ENCODE data around the gene MALRD1. TPM values are rescaled to one million over a fixed set of nuclear protein-coding genes. Genes with fewer than 3 reads are reported as not detected.

Gene MALRD1
- total RNA-seq, 1 experiment from 2014 or later: 0.86 TPM

DNA sequence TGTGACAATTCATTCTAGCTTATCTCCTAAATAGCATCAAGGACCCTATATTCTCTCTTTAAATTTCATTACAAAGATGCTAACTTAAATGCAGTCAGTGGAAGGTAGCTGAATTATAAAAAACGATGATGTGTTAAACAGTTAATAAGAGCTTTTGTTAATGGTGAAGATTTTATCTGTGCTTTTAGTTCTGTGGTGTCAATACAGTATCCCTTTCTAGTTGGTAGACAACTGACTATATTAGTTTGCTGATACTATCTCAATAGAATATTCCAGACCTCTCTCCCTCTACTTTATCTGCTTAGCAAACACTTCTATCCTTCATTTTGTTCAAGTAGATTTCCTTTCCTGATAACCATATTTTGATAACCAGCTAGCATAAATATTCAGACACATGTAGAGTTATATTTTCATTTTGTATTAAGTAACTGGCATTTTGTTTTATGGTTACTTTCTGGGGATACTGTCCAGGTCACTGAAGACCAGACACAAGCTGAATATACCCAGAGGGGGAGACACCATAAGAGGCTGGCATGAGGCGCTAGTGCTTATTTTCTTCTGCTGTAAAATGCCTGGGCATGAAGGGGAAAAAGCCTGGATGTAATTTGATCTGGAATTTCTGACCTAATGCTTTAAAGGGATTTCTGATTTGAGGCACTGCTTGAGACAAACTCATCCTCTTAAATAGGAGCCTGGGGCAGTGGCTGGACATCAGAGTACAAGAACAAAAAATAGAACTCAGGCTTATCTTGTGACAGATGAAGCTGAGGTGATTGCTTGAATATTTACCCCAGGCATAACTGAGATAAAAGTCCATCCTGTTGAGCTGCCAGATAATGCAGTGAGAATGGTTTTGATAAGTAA lies 197.5 kb downstream of the MALRD1 start:
- ChIA-PET POLR2A (ENCODE audit: low non-redundant PET) (no interaction called here), CTCF (no interaction called here)
- intact Hi-C loops (cut with micrococcal nuclease; ENCODE audit: unreplicated experiment): no loop called here
- Histone ChIP-seq H3K27me3 (replicated peaks; ENCODE audit: insufficient read depth, low read depth, low read length, poor library complexity) (no peaks in the 10 kb centered on the region), H3K4me3 (ENCODE audit: low read depth, low read length, poor library complexity, severe bottlenecking) (no peak overlapping the region), H3K27ac (ENCODE audit: low read depth, low read length, poor library complexity, severe bottlenecking) (no peak overlapping the region), H3K4me1 (ENCODE audit: insufficient read depth, low read length, poor library complexity, severe bottlenecking) (no peaks in the 10 kb centered on the region), H3K9me3 (ENCODE audit: low read depth, low read length, poor library complexity, severe bottlenecking) (no peaks in the 10 kb centered on the region), H3K36me3 (ENCODE audit: insufficient read depth, low read length, poor library complexity, severe bottlenecking) (no peaks in the 10 kb centered on the region)
- BruUV-seq (replicated peaks): no TSS peak
- DNase-seq (ENCODE audit: low spot score): no peak
- no peak for TF ChIP-seq EZH2 (IDR thresholded peaks at IDR 0.05; ENCODE audit: borderline replicate concordance, low read depth, low read length, poor library complexity, severe bottlenecking)
- TF ChIP-seq, protein P1, sequence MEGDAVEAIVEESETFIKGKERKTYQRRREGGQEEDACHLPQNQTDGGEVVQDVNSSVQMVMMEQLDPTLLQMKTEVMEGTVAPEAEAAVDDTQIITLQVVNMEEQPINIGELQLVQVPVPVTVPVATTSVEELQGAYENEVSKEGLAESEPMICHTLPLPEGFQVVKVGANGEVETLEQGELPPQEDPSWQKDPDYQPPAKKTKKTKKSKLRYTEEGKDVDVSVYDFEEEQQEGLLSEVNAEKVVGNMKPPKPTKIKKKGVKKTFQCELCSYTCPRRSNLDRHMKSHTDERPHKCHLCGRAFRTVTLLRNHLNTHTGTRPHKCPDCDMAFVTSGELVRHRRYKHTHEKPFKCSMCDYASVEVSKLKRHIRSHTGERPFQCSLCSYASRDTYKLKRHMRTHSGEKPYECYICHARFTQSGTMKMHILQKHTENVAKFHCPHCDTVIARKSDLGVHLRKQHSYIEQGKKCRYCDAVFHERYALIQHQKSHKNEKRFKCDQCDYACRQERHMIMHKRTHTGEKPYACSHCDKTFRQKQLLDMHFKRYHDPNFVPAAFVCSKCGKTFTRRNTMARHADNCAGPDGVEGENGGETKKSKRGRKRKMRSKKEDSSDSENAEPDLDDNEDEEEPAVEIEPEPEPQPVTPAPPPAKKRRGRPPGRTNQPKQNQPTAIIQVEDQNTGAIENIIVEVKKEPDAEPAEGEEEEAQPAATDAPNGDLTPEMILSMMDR (conservative IDR thresholded peaks at IDR 0.05; ENCODE audit: low read depth, low read length): no peak

GRCh38 chr10:19247843-19248242 lies 199.2 kb downstream of the MALRD1 start:
- DNase-seq (ENCODE audit: low spot score): no peak
- no peak for TF ChIP-seq EZH2 (IDR thresholded peaks at IDR 0.05; ENCODE audit: borderline replicate concordance, low read depth, low read length, poor library complexity, severe bottlenecking)
- TF ChIP-seq, protein P1 (conservative IDR thresholded peaks at IDR 0.05; ENCODE audit: low read depth, low read length): no peak
- no TSS peak for BruUV-seq (replicated peaks)
- Histone ChIP-seq H3K4me1 (ENCODE audit: insufficient read depth, low read length, poor library complexity, severe bottlenecking) (no peaks in the 10 kb centered on the region), H3K36me3 (ENCODE audit: insufficient read depth, low read length, poor library complexity, severe bottlenecking) (no peaks in the 10 kb centered on the region), H3K27ac (ENCODE audit: low read depth, low read length, poor library complexity, severe bottlenecking) (no peak overlapping the region), H3K4me3 (ENCODE audit: low read depth, low read length, poor library complexity, severe bottlenecking) (no peak overlapping the region), H3K27me3 (replicated peaks; ENCODE audit: insufficient read depth, low read depth, low read length, poor library complexity) (no peaks in the 10 kb centered on the region), H3K9me3 (ENCODE audit: low read depth, low read length, poor library complexity, severe bottlenecking) (no peaks in the 10 kb centered on the region)
- ChIA-PET POLR2A (ENCODE audit: low non-redundant PET) (no interaction called here), CTCF (no interaction called here)
- intact Hi-C loops (cut with micrococcal nuclease; ENCODE audit: unreplicated experiment): no loop called here

GRCh38 chr10:19250546-19250945 lies 201.9 kb downstream of the MALRD1 start:
- no peaks in the 10 kb centered on the region for H3K36me3 ChIP-seq (ENCODE audit: insufficient read depth, low read length, poor library complexity, severe bottlenecking)
- ChIA-PET POLR2A (ENCODE audit: low non-redundant PET) (no interaction called here), CTCF (no interaction called here)
- H3K9me3 ChIP-seq (ENCODE audit: low read depth, low read length, poor library complexity, severe bottlenecking): peaks cover 6% of the 10 kb centered on the region
- peaks cover under 1% of the 10 kb centered on the region for H3K4me1 ChIP-seq (ENCODE audit: insufficient read depth, low read length, poor library complexity, severe bottlenecking)
- TF ChIP-seq EZH2 (IDR thresholded peaks at IDR 0.05; ENCODE audit: borderline replicate concordance, low read depth, low read length, poor library complexity, severe bottlenecking): no peak
- TF ChIP-seq, protein P1 (conservative IDR thresholded peaks at IDR 0.05; ENCODE audit: low read depth, low read length): no peak
- no peak overlapping the region for H3K27ac ChIP-seq (ENCODE audit: low read depth, low read length, poor library complexity, severe bottlenecking)
- H3K27me3 ChIP-seq (replicated peaks; ENCODE audit: insufficient read depth, low read depth, low read length, poor library complexity): no peaks in the 10 kb centered on the region
- no peak for DNase-seq (ENCODE audit: low spot score)
- H3K4me3 ChIP-seq (ENCODE audit: low read depth, low read length, poor library complexity, severe bottlenecking): no peak overlapping the region
- no TSS peak for BruUV-seq (replicated peaks)
- intact Hi-C loops (cut with micrococcal nuclease; ENCODE audit: unreplicated experiment): no loop called here

Data from A673 (cell line).